Amniotic stem cell (primary cell): Measurements from ENCODE around the gene CSPG4.
"Not testable (repeated sequence)": the region's sequence is repeated elsewhere in the genome, so short reads cannot be mapped to it uniquely, and the experiment has no call there.

Source experiments
- DNase-seq: peaks from one replicate; lab custom pipeline; 2025; lab: John Stamatoyannopoulos, UW

CSPG4 gene

GRCh38 chr15:75725006-75725718 is 12.5 kb upstream of the CSPG4 start:
- no peak for DNase-seq

DNA sequence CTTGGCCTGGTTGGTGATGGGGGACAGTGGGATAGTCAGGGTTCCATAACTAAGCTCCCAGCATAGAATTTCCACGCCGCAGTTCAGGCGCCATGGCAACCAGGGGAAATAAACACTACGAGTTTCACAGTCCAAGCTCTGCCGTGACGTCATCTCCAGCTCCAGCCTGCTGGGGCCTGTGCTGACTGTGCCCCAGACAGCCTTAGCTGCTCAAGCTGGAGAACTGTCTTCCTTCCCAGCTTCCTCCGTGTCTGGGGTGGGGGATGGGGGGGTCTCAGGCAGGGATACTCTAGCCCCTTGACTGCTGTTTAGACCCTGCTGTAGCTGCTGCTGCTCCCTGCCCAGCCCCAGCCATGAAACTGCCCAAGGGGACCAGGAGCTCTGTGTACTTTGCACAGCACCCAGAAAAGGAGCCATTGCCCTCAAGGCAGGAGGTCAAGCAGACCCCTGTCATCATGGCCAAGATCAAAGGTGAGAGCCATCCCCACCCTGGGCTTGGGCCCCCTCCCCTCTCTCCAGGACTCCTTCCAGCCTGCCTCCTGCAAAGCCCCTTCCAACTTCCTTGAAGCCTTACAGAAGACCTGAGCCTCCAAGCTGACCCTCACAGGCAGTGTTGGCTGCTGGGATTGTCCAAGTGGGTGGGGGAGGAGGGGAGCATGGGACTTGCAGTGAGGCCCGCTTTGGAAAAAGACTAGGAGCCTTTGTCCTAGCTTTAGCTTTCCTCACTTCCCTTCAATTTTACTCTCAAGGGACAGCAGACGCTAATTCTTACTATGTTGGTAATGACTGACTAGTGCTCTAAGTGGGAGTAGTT is 11.4 kb upstream of the CSPG4 start:
- peak; percentile 92 for DNase-seq

GRCh38 chr15:75723171-75723846 is 10.7 kb upstream of the CSPG4 start:
- DNase-seq, result no peak

- no peak for DNase-seq
Measured at GRCh38 chr15:75721923-75722870, 9.5 kb upstream of the CSPG4 start.

GRCh38 chr15:75721480-75721922 is 8.9 kb upstream of the CSPG4 start:
- no peak for DNase-seq

- no peak for DNase-seq
Measured at GRCh38 chr15:75720787-75721479, 8.3 kb upstream of the CSPG4 start.

GRCh38 chr15:75720297-75720696 is 7.6 kb upstream of the CSPG4 start:
- DNase-seq, result no peak

GRCh38 chr15:75718328-75718727 is 5.7 kb upstream of the CSPG4 start:
- peak; percentile 33 for DNase-seq

DNA sequence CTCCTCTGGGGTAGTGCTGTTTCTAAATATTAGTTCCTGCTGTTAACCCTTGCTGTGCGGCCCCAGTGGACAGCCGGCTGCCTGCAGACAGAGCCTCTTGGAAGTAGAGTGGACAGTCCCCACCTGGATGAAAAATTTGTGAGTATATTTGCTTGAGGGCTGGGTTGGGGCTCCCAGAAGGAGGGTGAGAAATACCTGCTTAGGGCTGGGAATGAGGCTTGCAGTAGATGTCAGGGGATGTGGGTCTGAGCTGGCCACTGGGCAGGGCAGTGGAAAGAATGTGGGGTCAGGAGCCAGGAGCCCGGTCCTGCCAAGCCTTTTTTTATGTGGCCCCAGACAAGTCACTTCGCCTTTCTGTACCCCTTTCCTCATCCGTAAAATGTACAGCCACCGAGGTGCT is 4.4 kb upstream of the CSPG4 start:
- DNase-seq, result not testable (repeated sequence)

DNA sequence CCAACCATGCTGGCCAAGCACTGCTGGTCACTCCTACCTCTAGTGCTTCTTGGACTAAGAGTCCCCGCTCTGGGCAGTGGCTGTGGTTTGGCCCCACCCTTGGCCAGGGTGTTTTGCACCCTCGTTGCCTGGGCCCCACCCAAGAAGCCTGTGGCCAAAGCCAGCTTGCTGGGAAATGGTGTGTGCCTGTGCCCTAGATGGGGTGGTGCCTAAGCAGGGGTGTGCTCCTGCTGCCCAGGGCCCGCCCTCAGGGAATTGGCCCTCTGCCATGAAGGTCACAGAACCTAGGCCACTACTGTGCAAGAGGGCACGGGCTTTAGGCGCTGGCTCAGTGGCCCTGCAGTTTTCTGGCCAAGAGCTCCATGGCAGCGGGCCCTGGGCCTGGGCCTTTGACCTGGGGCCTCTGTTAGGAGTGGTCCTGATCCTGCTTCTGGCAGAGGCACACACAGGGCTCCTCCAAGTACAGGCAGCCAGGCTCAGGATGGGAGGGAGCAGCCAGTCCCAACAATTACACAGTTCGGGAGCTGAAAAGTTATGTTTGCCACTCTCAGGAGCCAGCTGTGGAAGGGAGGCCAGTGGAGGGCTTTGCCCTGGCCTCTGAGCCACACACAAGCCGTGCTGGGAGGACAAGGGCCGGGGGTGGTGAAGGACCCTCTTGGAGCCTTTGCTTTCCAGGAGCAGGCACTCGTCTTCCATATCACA is 3.8 kb upstream of the CSPG4 start:
- not testable (repeated sequence) for DNase-seq

DNA sequence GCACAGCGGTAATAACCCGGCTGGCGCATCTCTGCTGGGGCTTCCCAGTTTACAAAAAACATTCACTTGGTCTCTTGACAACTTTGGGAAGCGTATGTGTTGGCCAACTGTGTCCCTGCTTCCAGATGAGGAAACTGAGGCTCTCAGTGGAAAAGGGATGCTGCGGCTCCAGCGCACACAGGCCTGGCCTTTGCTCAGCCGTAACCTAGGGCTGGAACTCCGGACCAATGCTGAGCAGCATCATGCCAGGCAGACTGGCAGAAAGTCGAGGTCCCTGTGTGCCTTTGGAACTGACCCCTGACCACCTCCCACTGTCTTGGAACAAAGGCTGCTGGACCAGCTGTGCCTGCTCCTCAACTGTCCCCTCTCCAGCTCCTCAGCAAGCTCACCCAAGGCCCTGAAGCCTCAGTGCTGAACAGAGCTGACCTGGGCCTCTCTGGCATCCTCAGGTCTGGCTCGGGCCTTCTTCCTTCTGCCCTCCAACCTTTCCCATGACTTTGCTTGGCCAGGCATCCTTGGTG is 2.7 kb upstream of the CSPG4 start:
- DNase-seq, result not testable (repeated sequence)

- DNase-seq, result no peak
Measured at GRCh38 chr15:75714195-75714594, 1.5 kb upstream of the CSPG4 start.

DNA sequence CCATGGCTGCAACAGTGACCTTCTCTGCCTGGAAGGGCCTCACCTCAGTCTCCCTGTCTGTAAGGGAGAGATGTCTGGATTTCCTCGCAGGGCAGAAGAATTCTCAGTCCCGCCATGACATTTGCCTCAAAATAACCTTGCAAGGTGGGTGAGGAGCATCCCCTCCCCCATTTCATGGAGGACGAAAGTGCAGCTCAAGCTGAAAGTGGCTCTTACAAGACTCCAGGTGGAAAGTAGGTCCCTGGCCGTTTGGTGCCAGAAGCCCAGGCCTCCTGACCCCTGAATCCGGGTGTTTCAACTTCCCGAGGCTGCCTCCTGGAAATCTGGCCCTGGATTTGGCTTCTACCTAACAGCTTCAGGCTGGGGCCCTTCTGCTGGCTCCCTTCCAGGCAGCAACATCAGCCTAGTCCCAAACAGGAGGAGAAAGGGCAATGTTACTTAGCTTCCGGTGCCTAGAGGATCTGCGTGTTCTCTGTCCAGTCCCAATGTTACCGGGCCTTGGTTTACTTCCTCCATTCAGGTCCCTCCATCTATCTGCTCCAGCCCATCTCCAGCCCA is 769 bp upstream of the CSPG4 start:
- DNase-seq, result no peak

DNA sequence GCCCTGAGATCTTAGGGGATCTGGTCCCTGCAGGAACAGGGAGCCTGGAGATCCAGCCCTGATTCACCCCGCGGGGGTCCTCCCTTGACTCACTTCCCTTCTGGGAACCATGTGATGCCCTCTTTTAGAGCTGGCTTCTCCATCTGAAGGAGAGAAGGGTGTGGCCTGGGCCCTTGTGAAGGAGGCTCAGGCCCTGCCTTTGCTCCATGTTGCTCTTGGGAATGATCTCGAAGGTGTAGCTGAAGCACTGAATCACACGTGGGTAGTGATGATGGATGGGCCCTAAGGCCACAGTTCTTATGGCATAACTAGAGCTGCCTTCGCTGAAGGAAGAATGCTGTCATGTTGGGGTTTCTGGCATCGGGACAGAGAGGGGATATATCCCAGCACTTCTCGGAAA is 1.2 kb downstream of the CSPG4 start:
- not testable (repeated sequence) for DNase-seq

GRCh38 chr15:75710874-75711273 is 1.8 kb downstream of the CSPG4 start:
- not testable (repeated sequence) for DNase-seq

- DNase-seq, result not testable (repeated sequence)
Measured at GRCh38 chr15:75709458-75709857, 3.2 kb downstream of the CSPG4 start.

DNA sequence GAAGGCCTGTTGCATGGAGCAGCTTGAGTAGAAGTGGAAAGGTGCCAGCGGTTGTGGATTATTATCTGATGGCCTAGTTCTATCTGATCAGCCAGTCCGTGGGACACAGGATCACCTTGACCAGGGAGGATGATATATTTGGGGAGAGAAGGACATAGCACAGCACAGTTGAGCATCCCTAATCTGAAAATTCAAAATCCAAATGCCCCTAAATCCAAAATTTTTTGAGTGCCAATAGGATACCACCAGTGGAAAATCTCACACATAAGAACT is 6.0 kb downstream of the CSPG4 start:
- no peak for DNase-seq

DNA sequence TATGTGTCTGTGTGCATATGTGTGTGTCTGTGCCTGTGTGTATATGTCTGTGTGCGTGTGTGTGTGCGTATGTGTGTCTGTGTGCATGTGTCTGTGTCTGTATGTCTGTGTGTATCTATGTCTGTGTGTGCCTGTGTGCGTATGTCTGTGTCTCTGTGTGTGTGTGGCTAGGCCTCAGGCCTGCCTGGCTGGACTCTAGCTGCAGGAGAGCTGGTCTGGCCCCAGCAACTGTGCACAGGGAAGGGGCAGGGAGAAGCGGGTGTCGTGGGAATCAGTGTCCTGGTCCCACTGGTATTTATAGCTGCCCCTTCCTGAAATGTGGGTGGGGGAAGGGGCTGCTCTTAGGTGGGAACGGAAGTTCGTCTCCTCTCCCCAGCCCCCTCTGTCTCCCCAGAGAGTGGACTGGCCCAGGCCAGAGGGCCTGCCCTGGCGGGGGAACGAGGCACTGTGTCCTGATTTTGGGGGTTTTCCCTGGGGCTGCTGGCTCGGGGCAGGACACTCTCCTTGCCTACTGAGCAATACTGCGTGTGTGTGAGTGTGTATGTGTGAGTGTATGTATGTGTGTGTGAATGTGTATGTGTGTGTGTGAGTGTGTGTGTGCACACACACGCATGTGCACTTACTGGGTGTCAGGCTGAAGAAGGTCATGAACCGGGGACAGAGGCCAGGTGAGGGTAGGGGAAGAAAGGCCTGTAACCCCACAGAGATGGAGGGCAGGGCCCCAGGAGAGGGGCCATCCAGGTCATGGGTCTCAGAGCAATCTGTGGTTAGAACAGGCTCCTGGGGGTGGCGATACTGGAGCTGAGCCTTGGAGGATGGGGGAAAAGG is 6.6 kb downstream of the CSPG4 start:
- DNase-seq, result no peak

- not testable (repeated sequence) for DNase-seq
Measured at GRCh38 chr15:75705375-75705774, 7.3 kb downstream of the CSPG4 start.
